HepG2 (cell line): ENCODE results near the gene PDIA5. TPM values are rescaled to one million over a fixed set of nuclear protein-coding genes. Genes with fewer than 3 reads are reported as not detected.
A peak's percentile ranks its signal among the peaks of the same experiment; 100 is the strongest.

Experiments
- AHR ChIP-seq: IDR thresholded peaks from 2 replicates; pipeline ENCODE4 v1.6.1; 2018; ENCODE audit warnings: missing genetic modification reagents, missing compliant biosample characterization
- CEBPB ChIP-seq: IDR thresholded peaks from 2 replicates; pipeline ENCODE4 v1.6.1; 2011; ENCODE audit warnings: low read depth, low read length, improper control_type of control experiment, borderline replicate concordance
- CEBPG ChIP-seq: IDR thresholded peaks from 2 replicates; pipeline ENCODE4 v1.6.1; 2016
- ERF ChIP-seq: IDR thresholded peaks from 2 replicates; pipeline ENCODE4 v1.6.1; 2018; ENCODE audit warnings: missing biosample characterization, missing genetic modification reagents
- GMEB2 ChIP-seq: IDR thresholded peaks from 2 replicates; pipeline ENCODE4 v1.6.1; 2016; ENCODE audit warnings: missing biosample characterization, missing genetic modification reagents, low read depth
- HHEX ChIP-seq: IDR thresholded peaks from 2 replicates; pipeline ENCODE4 v1.6.1; 2016; ENCODE audit warnings: control low read depth
- MXD1 ChIP-seq: sonication (generic); formaldehyde crosslinking; IDR thresholded peaks from 2 replicates; pipeline ENCODE4 v1.4.0; 2020; ENCODE audit warnings: mild to moderate bottlenecking, missing genetic modification reagents
- PLRG1 ChIP-seq: fragments of 450-650 bp; conservative IDR thresholded peaks from 2 replicates; pipeline ENCODE4 v1.6.1; 2016
- RERE ChIP-seq: IDR thresholded peaks from 2 replicates; pipeline ENCODE4 v1.6.1; 2016; ENCODE audit warnings: low read depth, missing genetic modification reagents, missing compliant biosample characterization
- SKIL ChIP-seq: sonication (generic); formaldehyde crosslinking; IDR thresholded peaks from 2 replicates; pipeline ENCODE4 v1.8.0; 2022; ENCODE audit warnings: missing genetic modification reagents, mild to moderate bottlenecking, moderate library complexity, borderline replicate concordance
- SRY ChIP-seq: sonication (generic); formaldehyde crosslinking; IDR thresholded peaks from 2 replicates; pipeline ENCODE4 v1.8.0; 2022; ENCODE audit warnings: mild to moderate bottlenecking, missing genetic modification reagents
- THRA ChIP-seq: sonication (generic); formaldehyde crosslinking; IDR thresholded peaks from 2 replicates; pipeline ENCODE4 v1.4.0; 2020; ENCODE audit warnings: missing genetic modification reagents, borderline replicate concordance
- ZNF543 ChIP-seq: sonication (generic); formaldehyde crosslinking; IDR thresholded peaks from 2 replicates; pipeline ENCODE4 v1.4.0; 2020; ENCODE audit warnings: mild to moderate bottlenecking, missing genetic modification reagents
- ZSCAN31 ChIP-seq: sonication (generic); formaldehyde crosslinking; IDR thresholded peaks from 2 replicates; pipeline ENCODE4 v1.5.0; 2020; ENCODE audit warnings: low read depth, mild to moderate bottlenecking, missing genetic modification reagents
- polyA plus RNA-seq, 8 experiments: library from polyadenylated mRNA; depleted of rRNA in 3 of 8; stranded (reverse) in 7 of 8; unstranded in 1 of 8; fragments of >200 nt; fragmentation: Illumina TruSeq in 4 of 8; extraction: Trizol in 4 of 8; gene quantifications; 2 replicates each; pipeline versions ENCODE4 v1.2.1 to v1.2.3, GENCODE V29; 2011 to 2016; ENCODE audit warnings: low read depth in 4 of 8, missing spikeins in 1 of 8, mixed read lengths in 1 of 8; ENCODE audit not compliant: insufficient read depth in 1 of 8
- total RNA-seq, 5 experiments: library from RNA; depleted of rRNA; stranded (reverse); fragments of >200 nt; fragmentation: Illumina TruSeq; extraction: Trizol; gene quantifications; 2 replicates each; pipeline ENCODE4 v1.2.3, GENCODE V29; 2016; ENCODE audit warnings: low read depth in 1 of 5

PDIA5 gene
- total and polyA plus RNA-seq, 2 of the 13 experiments (the other 11 are each of a cell fraction or from before 2014, with no cell fraction given), result 51.3 to 74.3 TPM

- TF ChIP-seq ZNF543 (CRISPR knock-in tag) (0 out of 2 replicates have a peak, but pooled peaks have one; percentile 25), CEBPB (peak; percentile 53; the same call in 1 of the 2 replicates), MXD1 (CRISPR knock-in tag) (no peak), PLRG1 (no peak), ZSCAN31 (CRISPR knock-in tag) (peak; percentile 55), SRY (CRISPR knock-in tag) (no peak), GMEB2 (CRISPR knock-in tag) (no peak), SKIL (CRISPR knock-in tag) (0 out of 2 replicates have a peak, but pooled peaks have one; percentile 28), ERF (CRISPR knock-in tag) (no peak), AHR (CRISPR knock-in tag) (no peak), HHEX (CRISPR knock-in tag) (0 out of 2 replicates have a peak, but pooled peaks have one; percentile 46), CEBPG (CRISPR knock-in tag) (peak; percentile 67), RERE (no peak), THRA (CRISPR knock-in tag) (peak; percentile 77; the same call in 1 of the 2 replicates)
Observed at GRCh38 chr3:123157598-123158287, 90.9 kb downstream of the PDIA5 start (continued).
